HepG2 (cell line): ENCODE results near the gene FAM174C. TPM values are rescaled to one million over a fixed set of nuclear protein-coding genes. Genes with fewer than 3 reads are reported as not detected.
A peak's percentile ranks its signal among the peaks of the same experiment; 100 is the strongest.

ENCODE experiments used
- FOXA3 ChIP-seq: IDR thresholded peaks from 2 replicates; pipeline ENCODE4 v1.6.1; 2016; ENCODE audit warnings: missing genetic modification reagents, missing compliant biosample characterization
- HHEX ChIP-seq: IDR thresholded peaks from 2 replicates; pipeline ENCODE4 v1.6.1; 2016; ENCODE audit warnings: control low read depth
- SALL2 ChIP-seq: sonication (generic); formaldehyde crosslinking; IDR thresholded peaks from 2 replicates; pipeline ENCODE4 v1.8.1; 2023; ENCODE audit warnings: mild to moderate bottlenecking, missing genetic modification reagents, inconsistent platforms
- SATB2 ChIP-seq: sonication (generic); formaldehyde crosslinking; IDR thresholded peaks from 2 replicates; pipeline ENCODE4 v1.5.0; 2020; ENCODE audit warnings: missing genetic modification reagents
- SIN3A ChIP-seq: IDR thresholded peaks from 2 replicates; pipeline ENCODE4 v1.6.1; 2011; ENCODE audit warnings: low read depth, mild to moderate bottlenecking, control low read depth, low read length, borderline replicate concordance
- TAF15 ChIP-seq: fragments of 200-400 bp; formaldehyde crosslinking; IDR thresholded peaks from one replicate; pipeline ENCODE4 v1.6.1; 2018; ENCODE audit warnings: mild to moderate bottlenecking, low read depth, low read length; ENCODE audit not compliant: poor library complexity, severe bottlenecking
- ZFP1 ChIP-seq: IDR thresholded peaks from 2 replicates; pipeline ENCODE4 v1.6.1; 2016
- ZKSCAN1 ChIP-seq: fragments of 150-350 bp; IDR thresholded peaks from 2 replicates; pipeline ENCODE4 v1.6.1; 2014; ENCODE audit warnings: low read length
- ZNF891 ChIP-seq: sonication (generic); formaldehyde crosslinking; IDR thresholded peaks from 2 replicates; pipeline ENCODE4 v1.5.0; 2020; ENCODE audit warnings: mild to moderate bottlenecking, missing genetic modification reagents
- polyA plus RNA-seq, 8 experiments: library from polyadenylated mRNA; depleted of rRNA in 3 of 8; stranded (reverse) in 7 of 8; unstranded in 1 of 8; fragments of >200 nt; fragmentation: Illumina TruSeq in 4 of 8; extraction: Trizol in 4 of 8; gene quantifications; 2 replicates each; pipeline versions ENCODE4 v1.2.1 to v1.2.3, GENCODE V29; 2011 to 2016; ENCODE audit warnings: low read depth in 4 of 8, missing spikeins in 1 of 8, mixed read lengths in 1 of 8; ENCODE audit not compliant: insufficient read depth in 1 of 8
- total RNA-seq, 5 experiments: library from RNA; depleted of rRNA; stranded (reverse); fragments of >200 nt; fragmentation: Illumina TruSeq; extraction: Trizol; gene quantifications; 2 replicates each; pipeline ENCODE4 v1.2.3, GENCODE V29; 2016; ENCODE audit warnings: low read depth in 1 of 5
- TF ChIP-seq, protein P1 (sequence below): sonication (generic); formaldehyde crosslinking; IDR thresholded peaks from 2 replicates; pipeline ENCODE4 v1.5.1; 2020; ENCODE audit warnings: mild to moderate bottlenecking, missing genetic modification reagents, borderline replicate concordance
- TF ChIP-seq, protein P2 (sequence below): sonication (generic); formaldehyde crosslinking; IDR thresholded peaks from 2 replicates; pipeline ENCODE4 v1.5.1; 2020; ENCODE audit warnings: mild to moderate bottlenecking, missing genetic modification reagents, moderate library complexity
- TF ChIP-seq, protein P3 (sequence below), 2 experiments: sonication (generic) in 1 of 2; formaldehyde crosslinking in 1 of 2; IDR thresholded peaks; 2 replicates each; pipeline versions ENCODE4 v1.6.1 to v1.9.0; 2014 to 2022; ENCODE audit warnings: antibody characterized with exemption in 1 of 2, borderline replicate concordance in 1 of 2, inconsistent platforms in 1 of 2, low read depth in 1 of 2, missing genetic modification reagents in 1 of 2

Gene FAM174C
- total and polyA plus RNA-seq, 2 of the 13 experiments (the other 11 are each of a cell fraction or from before 2014, with no cell fraction given), result 19.5 to 31.3 TPM

DNA sequence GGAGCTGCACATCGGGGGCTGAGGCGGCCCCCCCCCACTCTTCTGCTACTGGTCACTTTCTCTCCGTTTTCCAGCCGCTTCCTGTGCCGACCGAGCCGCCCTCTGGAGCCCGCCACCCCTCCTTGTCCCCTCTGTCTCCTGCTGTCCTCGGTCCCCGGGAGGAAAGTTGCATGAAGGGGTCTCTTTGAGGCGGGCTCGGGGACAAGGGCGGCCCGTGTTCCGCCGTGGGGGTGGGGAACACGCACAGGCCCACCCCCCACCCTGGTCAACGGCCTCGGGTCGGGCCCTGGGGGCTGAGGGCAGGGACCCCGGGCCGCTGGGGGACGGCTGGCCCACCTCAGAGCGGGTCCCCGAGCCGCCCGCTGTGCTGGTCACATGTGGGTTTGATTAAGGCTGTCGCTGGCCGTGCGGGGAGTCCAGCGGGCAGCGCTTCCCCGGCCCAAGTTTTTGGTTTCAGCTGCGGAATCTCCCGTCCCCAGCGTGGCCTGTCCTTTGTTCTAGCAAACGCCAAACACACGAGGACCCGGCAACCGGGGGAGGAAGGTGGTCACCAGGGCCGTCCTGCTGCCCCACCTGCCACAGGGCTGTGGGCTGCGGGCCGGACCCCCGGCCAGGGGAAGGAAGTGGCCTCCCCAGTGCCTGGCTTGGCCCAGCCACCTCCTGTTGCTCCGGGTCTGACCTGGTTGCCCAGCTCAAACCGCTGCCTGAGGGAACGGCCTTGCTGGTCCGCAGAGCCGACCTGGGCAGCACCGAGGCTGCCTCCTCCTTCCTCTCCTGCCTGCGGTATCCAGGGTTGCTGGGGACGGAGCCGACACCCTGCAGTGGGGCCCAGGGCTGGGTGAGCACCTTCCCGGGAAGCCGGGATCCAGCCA lies 12.3 kb downstream of the FAM174C start (continued):
- TF ChIP-seq SIN3A (no peak), SATB2 (CRISPR knock-in tag) (no peak), ZNF891 (0 out of 2 replicates have a peak, but pooled peaks have one; percentile 37), TAF15 (peak; percentile 2), ZFP1 (CRISPR knock-in tag) (no peak), HHEX (CRISPR knock-in tag) (no peak), ZKSCAN1 (no peak), FOXA3 (CRISPR knock-in tag) (no peak), SALL2 (CRISPR knock-in tag) (no peak)
- TF ChIP-seq, protein P1, sequence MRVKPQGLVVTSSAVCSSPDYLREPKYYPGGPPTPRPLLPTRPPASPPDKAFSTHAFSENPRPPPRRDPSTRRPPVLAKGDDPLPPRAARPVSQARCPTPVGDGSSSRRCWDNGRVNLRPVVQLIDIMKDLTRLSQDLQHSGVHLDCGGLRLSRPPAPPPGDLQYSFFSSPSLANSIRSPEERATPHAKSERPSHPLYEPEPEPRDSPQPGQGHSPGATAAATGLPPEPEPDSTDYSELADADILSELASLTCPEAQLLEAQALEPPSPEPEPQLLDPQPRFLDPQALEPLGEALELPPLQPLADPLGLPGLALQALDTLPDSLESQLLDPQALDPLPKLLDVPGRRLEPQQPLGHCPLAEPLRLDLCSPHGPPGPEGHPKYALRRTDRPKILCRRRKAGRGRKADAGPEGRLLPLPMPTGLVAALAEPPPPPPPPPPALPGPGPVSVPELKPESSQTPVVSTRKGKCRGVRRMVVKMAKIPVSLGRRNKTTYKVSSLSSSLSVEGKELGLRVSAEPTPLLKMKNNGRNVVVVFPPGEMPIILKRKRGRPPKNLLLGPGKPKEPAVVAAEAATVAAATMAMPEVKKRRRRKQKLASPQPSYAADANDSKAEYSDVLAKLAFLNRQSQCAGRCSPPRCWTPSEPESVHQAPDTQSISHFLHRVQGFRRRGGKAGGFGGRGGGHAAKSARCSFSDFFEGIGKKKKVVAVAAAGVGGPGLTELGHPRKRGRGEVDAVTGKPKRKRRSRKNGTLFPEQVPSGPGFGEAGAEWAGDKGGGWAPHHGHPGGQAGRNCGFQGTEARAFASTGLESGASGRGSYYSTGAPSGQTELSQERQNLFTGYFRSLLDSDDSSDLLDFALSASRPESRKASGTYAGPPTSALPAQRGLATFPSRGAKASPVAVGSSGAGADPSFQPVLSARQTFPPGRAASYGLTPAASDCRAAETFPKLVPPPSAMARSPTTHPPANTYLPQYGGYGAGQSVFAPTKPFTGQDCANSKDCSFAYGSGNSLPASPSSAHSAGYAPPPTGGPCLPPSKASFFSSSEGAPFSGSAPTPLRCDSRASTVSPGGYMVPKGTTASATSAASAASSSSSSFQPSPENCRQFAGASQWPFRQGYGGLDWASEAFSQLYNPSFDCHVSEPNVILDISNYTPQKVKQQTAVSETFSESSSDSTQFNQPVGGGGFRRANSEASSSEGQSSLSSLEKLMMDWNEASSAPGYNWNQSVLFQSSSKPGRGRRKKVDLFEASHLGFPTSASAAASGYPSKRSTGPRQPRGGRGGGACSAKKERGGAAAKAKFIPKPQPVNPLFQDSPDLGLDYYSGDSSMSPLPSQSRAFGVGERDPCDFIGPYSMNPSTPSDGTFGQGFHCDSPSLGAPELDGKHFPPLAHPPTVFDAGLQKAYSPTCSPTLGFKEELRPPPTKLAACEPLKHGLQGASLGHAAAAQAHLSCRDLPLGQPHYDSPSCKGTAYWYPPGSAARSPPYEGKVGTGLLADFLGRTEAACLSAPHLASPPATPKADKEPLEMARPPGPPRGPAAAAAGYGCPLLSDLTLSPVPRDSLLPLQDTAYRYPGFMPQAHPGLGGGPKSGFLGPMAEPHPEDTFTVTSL, result no peak
- TF ChIP-seq, protein P2, sequence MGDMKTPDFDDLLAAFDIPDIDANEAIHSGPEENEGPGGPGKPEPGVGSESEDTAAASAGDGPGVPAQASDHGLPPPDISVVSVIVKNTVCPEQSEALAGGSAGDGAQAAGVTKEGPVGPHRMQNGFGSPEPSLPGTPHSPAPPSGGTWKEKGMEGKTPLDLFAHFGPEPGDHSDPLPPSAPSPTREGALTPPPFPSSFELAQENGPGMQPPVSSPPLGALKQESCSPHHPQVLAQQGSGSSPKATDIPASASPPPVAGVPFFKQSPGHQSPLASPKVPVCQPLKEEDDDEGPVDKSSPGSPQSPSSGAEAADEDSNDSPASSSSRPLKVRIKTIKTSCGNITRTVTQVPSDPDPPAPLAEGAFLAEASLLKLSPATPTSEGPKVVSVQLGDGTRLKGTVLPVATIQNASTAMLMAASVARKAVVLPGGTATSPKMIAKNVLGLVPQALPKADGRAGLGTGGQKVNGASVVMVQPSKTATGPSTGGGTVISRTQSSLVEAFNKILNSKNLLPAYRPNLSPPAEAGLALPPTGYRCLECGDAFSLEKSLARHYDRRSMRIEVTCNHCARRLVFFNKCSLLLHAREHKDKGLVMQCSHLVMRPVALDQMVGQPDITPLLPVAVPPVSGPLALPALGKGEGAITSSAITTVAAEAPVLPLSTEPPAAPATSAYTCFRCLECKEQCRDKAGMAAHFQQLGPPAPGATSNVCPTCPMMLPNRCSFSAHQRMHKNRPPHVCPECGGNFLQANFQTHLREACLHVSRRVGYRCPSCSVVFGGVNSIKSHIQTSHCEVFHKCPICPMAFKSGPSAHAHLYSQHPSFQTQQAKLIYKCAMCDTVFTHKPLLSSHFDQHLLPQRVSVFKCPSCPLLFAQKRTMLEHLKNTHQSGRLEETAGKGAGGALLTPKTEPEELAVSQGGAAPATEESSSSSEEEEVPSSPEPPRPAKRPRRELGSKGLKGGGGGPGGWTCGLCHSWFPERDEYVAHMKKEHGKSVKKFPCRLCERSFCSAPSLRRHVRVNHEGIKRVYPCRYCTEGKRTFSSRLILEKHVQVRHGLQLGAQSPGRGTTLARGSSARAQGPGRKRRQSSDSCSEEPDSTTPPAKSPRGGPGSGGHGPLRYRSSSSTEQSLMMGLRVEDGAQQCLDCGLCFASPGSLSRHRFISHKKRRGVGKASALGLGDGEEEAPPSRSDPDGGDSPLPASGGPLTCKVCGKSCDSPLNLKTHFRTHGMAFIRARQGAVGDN (CRISPR knock-in tag), result peak; percentile 85
- TF ChIP-seq, protein P3, sequence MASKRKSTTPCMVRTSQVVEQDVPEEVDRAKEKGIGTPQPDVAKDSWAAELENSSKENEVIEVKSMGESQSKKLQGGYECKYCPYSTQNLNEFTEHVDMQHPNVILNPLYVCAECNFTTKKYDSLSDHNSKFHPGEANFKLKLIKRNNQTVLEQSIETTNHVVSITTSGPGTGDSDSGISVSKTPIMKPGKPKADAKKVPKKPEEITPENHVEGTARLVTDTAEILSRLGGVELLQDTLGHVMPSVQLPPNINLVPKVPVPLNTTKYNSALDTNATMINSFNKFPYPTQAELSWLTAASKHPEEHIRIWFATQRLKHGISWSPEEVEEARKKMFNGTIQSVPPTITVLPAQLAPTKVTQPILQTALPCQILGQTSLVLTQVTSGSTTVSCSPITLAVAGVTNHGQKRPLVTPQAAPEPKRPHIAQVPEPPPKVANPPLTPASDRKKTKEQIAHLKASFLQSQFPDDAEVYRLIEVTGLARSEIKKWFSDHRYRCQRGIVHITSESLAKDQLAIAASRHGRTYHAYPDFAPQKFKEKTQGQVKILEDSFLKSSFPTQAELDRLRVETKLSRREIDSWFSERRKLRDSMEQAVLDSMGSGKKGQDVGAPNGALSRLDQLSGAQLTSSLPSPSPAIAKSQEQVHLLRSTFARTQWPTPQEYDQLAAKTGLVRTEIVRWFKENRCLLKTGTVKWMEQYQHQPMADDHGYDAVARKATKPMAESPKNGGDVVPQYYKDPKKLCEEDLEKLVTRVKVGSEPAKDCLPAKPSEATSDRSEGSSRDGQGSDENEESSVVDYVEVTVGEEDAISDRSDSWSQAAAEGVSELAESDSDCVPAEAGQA (IDR thresholded peaks at IDR 0.05; ENCODE audit: low read depth), result no peak
- TF ChIP-seq, protein P3 (CRISPR knock-in tag; IDR thresholded peaks at IDR 0.05; ENCODE audit: borderline replicate concordance), result no peak
